Measurements from ENCODE around the gene TRANK1. TPM values are rescaled to one million over a fixed set of nuclear protein-coding genes. Genes with fewer than 3 reads are reported as not detected.
"Not testable (repeated sequence)": the region's sequence is repeated elsewhere in the genome, so short reads cannot be mapped to it uniquely, and the experiment has no call there.

The TRANK1 gene
- total RNA-seq, 1 donor from 2014 or later = 3.4 TPM

- H3K9me3 Mint-ChIP-seq = no peaks in the 10 kb centered on the region
Observed at GRCh38 chr3:36892457-36893136, 52.3 kb downstream of the TRANK1 start.

DNA sequence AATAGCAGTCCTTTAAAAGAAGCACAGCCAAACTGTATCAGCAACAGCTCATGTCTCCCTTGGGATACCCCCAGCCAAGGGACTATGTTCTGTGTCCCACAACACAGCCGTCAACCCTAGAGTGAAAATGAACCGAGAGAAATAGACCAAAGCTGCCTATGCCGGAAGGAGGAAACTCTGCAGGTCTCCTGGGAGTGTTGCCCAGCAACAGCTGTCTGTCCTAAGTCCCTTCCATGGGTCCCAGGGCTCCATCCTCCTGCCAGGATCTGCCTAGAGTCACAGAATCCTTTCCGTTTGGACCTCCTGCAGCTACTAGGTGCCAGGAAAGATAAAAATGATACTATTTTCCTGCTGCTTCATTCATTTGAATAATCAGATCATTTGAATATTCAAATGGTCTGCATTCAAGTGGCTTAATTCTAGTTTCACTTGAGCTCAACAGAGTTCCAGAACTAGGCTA is 53.1 kb downstream of the TRANK1 start:
- no peaks in the 10 kb centered on the region for H3K27me3 Mint-ChIP-seq (ENCODE audit: insufficient read depth)
- peaks cover 46% of the 10 kb centered on the region for H3K36me3 Mint-ChIP-seq (ENCODE audit: low read depth)
- H3K27ac Mint-ChIP-seq = no peak overlapping the region
- H3K4me1 Mint-ChIP-seq (ENCODE audit: low read depth) = peaks cover 26% of the 10 kb centered on the region
- DNase-seq (ENCODE audit: low spot score) = no peak
- no peaks in the 10 kb centered on the region for H3K9me3 Mint-ChIP-seq
- intact Hi-C loops (cut with micrococcal nuclease) = no loop called here
- no peak overlapping the region for H3K4me3 Mint-ChIP-seq

More at GRCh38 chr3:36892457-36893136, 52.3 kb downstream of the TRANK1 start:
- Mint-ChIP-seq H3K36me3 (ENCODE audit: low read depth) (peaks cover 45% of the 10 kb centered on the region), H3K27ac (no peak overlapping the region), H3K4me1 (ENCODE audit: low read depth) (peaks cover 30% of the 10 kb centered on the region), H3K4me3 (no peak overlapping the region), H3K27me3 (ENCODE audit: insufficient read depth) (no peaks in the 10 kb centered on the region)
- intact Hi-C loops (cut with micrococcal nuclease) = no loop called here
- no peak for DNase-seq (ENCODE audit: low spot score)

- H3K4me3 Mint-ChIP-seq; intact Hi-C loops (cut with micrococcal nuclease); H3K27ac Mint-ChIP-seq; H3K9me3 Mint-ChIP-seq; H3K27me3 Mint-ChIP-seq (ENCODE audit: insufficient read depth); DNase-seq (ENCODE audit: low spot score): not testable (repeated sequence)
- H3K4me1 Mint-ChIP-seq (ENCODE audit: low read depth) = peaks cover 24% of the 10 kb centered on the region
- H3K36me3 Mint-ChIP-seq (ENCODE audit: low read depth) = peaks cover 45% of the 10 kb centered on the region
Observed at GRCh38 chr3:36891097-36891496, 53.8 kb downstream of the TRANK1 start.

GRCh38 chr3:36890261-36890660 is 54.6 kb downstream of the TRANK1 start:
- Mint-ChIP-seq H3K36me3 (ENCODE audit: low read depth) (peaks cover 43% of the 10 kb centered on the region), H3K4me3 (no peak overlapping the region), H3K27ac (no peak overlapping the region), H3K9me3 (no peaks in the 10 kb centered on the region), H3K27me3 (ENCODE audit: insufficient read depth) (no peaks in the 10 kb centered on the region), H3K4me1 (ENCODE audit: low read depth) (peaks cover 21% of the 10 kb centered on the region)
- DNase-seq (ENCODE audit: low spot score) = no peak
- intact Hi-C loops (cut with micrococcal nuclease) = no loop called here

GRCh38 chr3:36881735-36882134 is 63.1 kb downstream of the TRANK1 start:
- H3K27me3 Mint-ChIP-seq (ENCODE audit: insufficient read depth) = no peaks in the 10 kb centered on the region
- peaks cover 20% of the 10 kb centered on the region for H3K36me3 Mint-ChIP-seq (ENCODE audit: low read depth)
- intact Hi-C loops (cut with micrococcal nuclease) = no loop called here
- no peak for DNase-seq (ENCODE audit: low spot score)
- no peak overlapping the region for H3K4me3 Mint-ChIP-seq
- no peaks in the 10 kb centered on the region for H3K9me3 Mint-ChIP-seq
- H3K4me1 Mint-ChIP-seq (ENCODE audit: low read depth) = peaks cover 21% of the 10 kb centered on the region
- no peak overlapping the region for H3K27ac Mint-ChIP-seq

DNA sequence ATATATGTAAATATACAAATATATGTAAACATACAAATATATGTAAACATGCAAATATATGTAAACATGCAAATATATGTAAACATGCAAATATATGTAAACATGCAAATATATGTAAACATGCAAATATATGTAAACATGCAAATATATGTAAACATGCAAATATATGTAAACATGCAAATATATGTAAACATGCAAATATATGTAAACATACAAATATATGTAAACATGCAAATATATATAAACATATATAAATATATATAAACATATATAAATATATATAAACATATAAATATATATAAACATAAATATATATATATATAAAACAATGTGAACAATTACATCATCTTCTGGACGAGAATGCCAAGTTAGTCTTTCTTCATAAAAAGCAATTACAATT is 65.0 kb downstream of the TRANK1 start:
- H3K27me3 Mint-ChIP-seq (ENCODE audit: insufficient read depth); H3K4me3 Mint-ChIP-seq; DNase-seq (ENCODE audit: low spot score); H3K27ac Mint-ChIP-seq; H3K9me3 Mint-ChIP-seq: not testable (repeated sequence)
- intact Hi-C loops (cut with micrococcal nuclease) = loop anchor here (10.0 kb wide), 1 partner anchor 335 kb away; no protein-coding TSS in a partner anchor
- H3K36me3 Mint-ChIP-seq (ENCODE audit: low read depth) = peaks cover 18% of the 10 kb centered on the region
- H3K4me1 Mint-ChIP-seq (ENCODE audit: low read depth) = peaks cover 30% of the 10 kb centered on the region

DNA sequence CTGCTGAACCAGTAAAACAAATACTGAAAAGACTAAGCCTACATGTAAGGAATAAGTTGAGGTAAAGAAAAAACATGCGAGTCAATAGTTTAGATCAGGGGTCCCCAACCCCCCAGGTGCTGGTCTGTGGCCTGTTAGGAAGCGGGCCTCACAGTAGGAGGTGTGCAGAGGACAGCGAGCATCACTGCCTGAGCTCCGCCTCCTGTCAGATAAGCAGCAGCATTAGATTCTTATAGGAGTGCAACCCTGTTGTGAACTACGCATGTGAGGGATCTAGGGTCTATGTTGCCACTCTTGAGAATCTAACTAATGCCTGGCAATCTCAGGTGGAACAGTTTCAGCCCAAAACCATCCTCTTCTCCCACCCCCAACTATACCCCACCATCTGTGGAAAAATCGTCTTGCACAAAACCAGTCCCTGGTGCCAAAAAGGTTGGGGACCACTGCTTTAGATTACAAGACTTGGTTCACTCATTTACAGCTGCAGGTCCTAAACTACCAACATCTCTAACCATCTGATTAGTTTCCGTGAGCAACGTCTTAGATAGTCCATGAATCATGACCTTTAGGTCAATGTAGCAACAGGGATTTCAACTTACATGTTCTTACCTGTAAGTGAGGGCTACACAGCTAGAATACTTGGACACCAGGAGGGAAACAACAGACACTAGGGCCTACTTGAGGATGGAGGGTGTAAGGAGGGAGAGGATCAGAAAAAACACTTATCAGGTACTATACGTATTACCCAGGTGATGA is 66.7 kb downstream of the TRANK1 start:
- H3K27me3 Mint-ChIP-seq (ENCODE audit: insufficient read depth) = peaks cover 13% of the 10 kb centered on the region
- H3K4me1 Mint-ChIP-seq (ENCODE audit: low read depth) = peaks cover 30% of the 10 kb centered on the region
- peaks cover 14% of the 10 kb centered on the region for H3K36me3 Mint-ChIP-seq (ENCODE audit: low read depth)
- DNase-seq (ENCODE audit: low spot score) = no peak
- intact Hi-C loops (cut with micrococcal nuclease) = loop anchor here (10.0 kb wide), 1 partner anchor 337 kb away; no protein-coding TSS in a partner anchor
- no peak overlapping the region for H3K4me3 Mint-ChIP-seq
- H3K9me3 Mint-ChIP-seq = no peaks in the 10 kb centered on the region
- H3K27ac Mint-ChIP-seq = no peak overlapping the region

- peaks cover 18% of the 10 kb centered on the region for H3K27me3 Mint-ChIP-seq (ENCODE audit: insufficient read depth)
- intact Hi-C loops (cut with micrococcal nuclease) = loop anchor here (1.0 to 10.0 kb wide), 6 partner anchors 32 to 338 kb away; no protein-coding TSS in a partner anchor
- H3K27ac Mint-ChIP-seq = peak overlapping the region; percentile 69
Observed at GRCh38 chr3:36876181-36876936, 68.5 kb downstream of the TRANK1 start.

DNA sequence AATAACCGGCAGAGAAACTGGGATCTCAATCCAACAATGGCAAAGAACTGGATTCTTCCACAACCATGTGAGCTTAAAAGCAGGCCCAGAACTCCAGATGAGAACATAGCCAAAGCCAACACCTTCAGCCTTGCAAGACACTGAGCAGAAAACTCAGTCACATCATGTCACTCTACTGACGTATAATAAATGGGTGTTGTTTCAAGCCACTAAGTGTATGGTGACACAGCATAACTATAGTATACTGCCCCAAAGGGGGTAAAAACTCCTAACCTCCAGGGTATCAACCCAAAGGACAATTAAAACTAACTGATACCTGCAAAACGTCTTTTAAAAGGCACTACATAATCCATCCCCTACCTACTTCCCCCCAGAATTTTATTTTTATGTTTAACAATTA is 69.5 kb downstream of the TRANK1 start:
- H3K9me3 Mint-ChIP-seq = no peaks in the 10 kb centered on the region
- H3K27me3 Mint-ChIP-seq (ENCODE audit: insufficient read depth) = peaks cover 18% of the 10 kb centered on the region

More at GRCh38 chr3:36876181-36876936, 68.5 kb downstream of the TRANK1 start:
- Mint-ChIP-seq H3K9me3 (no peaks in the 10 kb centered on the region), H3K4me3 (peak overlapping the region; percentile 55), H3K36me3 (ENCODE audit: low read depth) (peaks cover 14% of the 10 kb centered on the region), H3K4me1 (ENCODE audit: low read depth) (peaks cover 25% of the 10 kb centered on the region)
- DNase-seq (ENCODE audit: low spot score) = peak; percentile 20

GRCh38 chr3:36874424-36874823 is 70.4 kb downstream of the TRANK1 start:
- intact Hi-C loops (cut with micrococcal nuclease) = loop anchor here (10.0 kb wide), 1 partner anchor 340 kb away; no protein-coding TSS in a partner anchor
- DNase-seq (ENCODE audit: low spot score) = no peak
- Mint-ChIP-seq H3K36me3 (ENCODE audit: low read depth) (peaks cover 18% of the 10 kb centered on the region), H3K9me3 (no peaks in the 10 kb centered on the region), H3K27me3 (ENCODE audit: insufficient read depth) (peaks cover 18% of the 10 kb centered on the region), H3K4me3 (no peak overlapping the region), H3K4me1 (ENCODE audit: low read depth) (peaks cover 25% of the 10 kb centered on the region), H3K27ac (no peak overlapping the region)

More for the DNA sequence above, 69.5 kb downstream of the TRANK1 start:
- Mint-ChIP-seq H3K4me3 (no peak overlapping the region), H3K4me1 (ENCODE audit: low read depth) (peaks cover 25% of the 10 kb centered on the region), H3K36me3 (ENCODE audit: low read depth) (peaks cover 16% of the 10 kb centered on the region), H3K27ac (no peak overlapping the region)
- intact Hi-C loops (cut with micrococcal nuclease) = loop anchor here (10.0 kb wide), 1 partner anchor 339 kb away; no protein-coding TSS in a partner anchor
- DNase-seq (ENCODE audit: low spot score) = no peak

- intact Hi-C loops (cut with micrococcal nuclease) = loop anchor here (10.0 kb wide), 1 partner anchor 343 kb away; no protein-coding TSS in a partner anchor
- no peak for DNase-seq (ENCODE audit: low spot score)
- Mint-ChIP-seq H3K9me3 (no peaks in the 10 kb centered on the region), H3K27ac (no peak overlapping the region), H3K27me3 (ENCODE audit: insufficient read depth) (peaks cover 18% of the 10 kb centered on the region), H3K36me3 (ENCODE audit: low read depth) (peaks cover 21% of the 10 kb centered on the region), H3K4me3 (no peak overlapping the region), H3K4me1 (ENCODE audit: low read depth) (peaks cover 14% of the 10 kb centered on the region)
Observed at GRCh38 chr3:36871379-36872126, 73.3 kb downstream of the TRANK1 start.

All from activated T-helper 1 cell treated with anti-CD3 and anti-CD28 coated beads, Interleukin-12 subunit alpha, Interleukin-12 subunit beta, Interleukin-2, Interleukin-4 antibody, amounts not matched to agents 30 ng/mL and 10 ng/mL and 1 ng/mL, durations not matched to agents 14 hours and 24 hours and 36 hours (primary cell).